Immature natural killer cell (primary cell): ENCODE measurements around the gene SLCO3A1. TPM values are rescaled to one million over a fixed set of nuclear protein-coding genes. Genes with fewer than 3 reads are reported as not detected.

Experiments used
- DNase-seq, 3 donors: peaks; one replicate each; pipeline ENCODE4 v3.0.0; 2022; ENCODE audit warnings: mixed read lengths in 1 of 3
- H3K27ac Mint-ChIP-seq, 6 donors: one replicate each; pipeline ENCODE4 v1.8.0; 2020; ENCODE audit warnings: mixed read lengths in 6 of 6, mild to moderate bottlenecking in 5 of 6, inconsistent platforms in 4 of 6, moderate library complexity in 3 of 6
- H3K27me3 Mint-ChIP-seq, 3 donors: one replicate each; pipeline ENCODE4 v1.8.0; 2020 to 2021; ENCODE audit warnings: low read depth in 3 of 3, mild to moderate bottlenecking in 3 of 3, mixed read lengths in 3 of 3, moderate library complexity in 3 of 3, inconsistent platforms in 1 of 3
- H3K36me3 Mint-ChIP-seq, 3 donors: one replicate each; pipeline ENCODE4 v1.8.0; 2020; ENCODE audit warnings: mixed read lengths in 3 of 3, inconsistent platforms in 2 of 3, mild to moderate bottlenecking in 2 of 3
- H3K4me1 Mint-ChIP-seq, 2 donors: one replicate each; pipeline ENCODE4 v1.8.0; 2020; ENCODE audit warnings: inconsistent platforms in 2 of 2, mild to moderate bottlenecking in 2 of 2, mixed read lengths in 2 of 2, moderate library complexity in 1 of 2
- H3K4me3 Mint-ChIP-seq, 5 donors: one replicate each; pipeline ENCODE4 v1.8.0; 2020; ENCODE audit warnings: mild to moderate bottlenecking in 5 of 5, mixed read lengths in 5 of 5, inconsistent platforms in 3 of 5, moderate library complexity in 3 of 5
- H3K9me3 Mint-ChIP-seq, 6 donors: one replicate each; pipeline ENCODE4 v1.8.0; 2020; ENCODE audit warnings: mild to moderate bottlenecking in 6 of 6, mixed read lengths in 6 of 6, inconsistent platforms in 4 of 6, moderate library complexity in 3 of 6
- polyA plus RNA-seq, 3 donors: library from polyadenylated mRNA; unstranded; fragments of 300-500 nt; fragmentation: Illumina TruSeq; gene quantifications; one replicate each; pipeline ENCODE4 v1.2.3, GENCODE V29; 2021

Gene SLCO3A1
- polyA plus RNA-seq, 3 donors from 2014 or later = 17.0 to 41.3 (median 30.2) TPM

DNA sequence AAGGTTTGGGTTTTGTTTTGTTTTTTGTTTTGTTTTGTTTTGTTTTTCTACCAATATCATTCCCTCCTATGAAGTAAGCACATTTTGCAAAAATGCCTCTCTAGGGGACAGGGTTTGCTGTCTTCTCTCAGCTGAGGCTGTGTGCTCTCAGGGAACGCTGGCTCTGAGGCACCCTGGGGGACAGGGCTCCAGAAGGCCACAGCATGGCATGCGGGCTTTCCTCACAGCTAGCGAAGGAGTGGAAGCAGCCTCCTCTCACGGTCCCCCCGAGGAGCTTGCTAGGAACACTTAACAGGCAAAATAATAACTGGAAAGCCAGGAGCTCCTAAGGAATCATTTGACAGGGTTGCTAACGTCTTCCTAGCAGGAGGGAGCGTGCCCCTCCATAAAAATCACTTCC, 312.5 kb downstream of the SLCO3A1 start:
- DNase-seq = no peak
- Mint-ChIP-seq H3K27ac (no peak overlapping the region), H3K27me3 (no peaks in the 10 kb centered on the region), H3K36me3 (peaks cover 24 to 48% (median 47%) of the 10 kb centered on the region in 3 donors), H3K4me1 (peaks cover 5 to 11% of the 10 kb centered on the region in 2 donors), H3K4me3 (no peak overlapping the region), H3K9me3 (no peaks in the 10 kb centered on the region)

DNA sequence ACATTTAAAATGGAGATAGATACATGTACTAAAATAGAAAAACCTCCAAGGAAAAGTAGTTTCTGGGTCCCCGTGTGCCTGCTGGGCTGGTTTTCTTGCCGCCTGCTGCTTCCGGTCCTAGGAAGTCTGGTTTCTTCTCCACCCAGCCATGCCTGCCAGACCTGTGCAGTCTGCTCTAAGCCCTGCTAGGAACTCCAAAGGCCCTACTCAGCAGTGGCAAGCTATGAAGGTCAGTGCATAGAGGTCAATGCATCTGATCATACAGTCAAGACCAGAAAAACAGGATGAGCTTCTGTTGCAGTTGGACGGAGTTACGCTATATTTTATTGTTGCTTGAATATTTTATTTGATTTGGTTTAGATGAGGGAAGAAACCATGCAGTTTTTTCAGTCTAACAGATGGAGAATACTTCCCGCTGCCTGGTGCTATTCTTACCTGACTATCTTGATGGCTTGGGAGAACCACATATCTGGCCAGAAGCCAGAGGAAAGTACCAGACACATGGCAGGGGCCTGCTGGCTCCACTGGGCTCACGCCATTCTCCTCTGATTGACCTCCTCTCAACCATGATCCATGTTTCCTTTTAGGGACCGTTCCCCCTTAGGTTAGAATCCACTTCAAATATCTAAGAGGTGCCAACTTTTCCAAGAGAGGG, 313.4 kb downstream of the SLCO3A1 start:
- no peak for DNase-seq
- H3K27ac Mint-ChIP-seq = no peak overlapping the region
- peaks cover 0 to 2% of the 10 kb centered on the region in 2 donors for H3K4me1 Mint-ChIP-seq
- H3K36me3 Mint-ChIP-seq = peaks cover 24 to 45% (median 43%) of the 10 kb centered on the region in 3 donors
- H3K27me3 Mint-ChIP-seq = no peaks in the 10 kb centered on the region
- no peaks in the 10 kb centered on the region for H3K9me3 Mint-ChIP-seq
- H3K4me3 Mint-ChIP-seq = no peak overlapping the region

GRCh38 chr15:92167451-92167850, 313.9 kb downstream of the SLCO3A1 start:
- Mint-ChIP-seq H3K27ac (no peak overlapping the region), H3K9me3 (no peaks in the 10 kb centered on the region), H3K27me3 (no peaks in the 10 kb centered on the region), H3K4me3 (no peak overlapping the region), H3K4me1 (no peaks in the 10 kb centered on the region), H3K36me3 (peaks cover 24 to 45% (median 40%) of the 10 kb centered on the region in 3 donors)
- DNase-seq = no peak

- Mint-ChIP-seq H3K9me3 (no peaks in the 10 kb centered on the region), H3K4me3 (no peak overlapping the region), H3K27ac (no peak overlapping the region), H3K27me3 (no peaks in the 10 kb centered on the region), H3K36me3 (peaks cover 21 to 40% (median 39%) of the 10 kb centered on the region in 3 donors), H3K4me1 (no peaks in the 10 kb centered on the region)
- DNase-seq = no peak
Observed at GRCh38 chr15:92168066-92168683, 314.7 kb downstream of the SLCO3A1 start.

DNA sequence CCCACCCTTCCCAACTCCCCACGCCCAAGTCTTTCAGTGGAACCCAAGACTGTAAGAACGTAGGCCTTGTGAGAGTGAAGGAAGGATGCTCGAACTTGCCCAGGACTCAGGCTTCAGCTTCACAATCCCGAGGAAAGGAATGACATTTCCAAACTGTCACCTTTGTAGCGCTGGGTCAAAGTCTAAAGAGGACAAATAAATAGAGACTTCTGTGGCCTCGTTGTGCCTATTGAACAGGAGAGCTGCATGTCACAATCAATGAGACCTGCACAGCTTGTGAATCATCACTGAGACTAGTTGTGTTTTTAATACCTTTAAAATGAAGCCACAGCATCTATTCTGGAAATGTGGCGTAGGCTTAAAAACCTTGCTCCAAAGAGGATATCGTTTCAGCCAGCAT, 317.4 kb downstream of the SLCO3A1 start:
- no peak for DNase-seq
- H3K27ac Mint-ChIP-seq = no peak overlapping the region
- H3K27me3 Mint-ChIP-seq = no peaks in the 10 kb centered on the region
- H3K9me3 Mint-ChIP-seq = no peaks in the 10 kb centered on the region
- no peak overlapping the region for H3K4me3 Mint-ChIP-seq
- no peaks in the 10 kb centered on the region for H3K4me1 Mint-ChIP-seq
- H3K36me3 Mint-ChIP-seq = peaks cover 3 to 19% (median 19%) of the 10 kb centered on the region in 3 donors

- no peak overlapping the region for H3K27ac Mint-ChIP-seq
- DNase-seq = no peak
- H3K4me3 Mint-ChIP-seq = no peak overlapping the region
- no peaks in the 10 kb centered on the region for H3K9me3 Mint-ChIP-seq
- peaks cover 2 to 9% (median 4%) of the 10 kb centered on the region in 3 donors for H3K27me3 Mint-ChIP-seq
- no peaks in the 10 kb centered on the region for H3K4me1 Mint-ChIP-seq
- no peaks in the 10 kb centered on the region for H3K36me3 Mint-ChIP-seq
Observed at GRCh38 chr15:92178911-92179310, 325.4 kb downstream of the SLCO3A1 start.

DNA sequence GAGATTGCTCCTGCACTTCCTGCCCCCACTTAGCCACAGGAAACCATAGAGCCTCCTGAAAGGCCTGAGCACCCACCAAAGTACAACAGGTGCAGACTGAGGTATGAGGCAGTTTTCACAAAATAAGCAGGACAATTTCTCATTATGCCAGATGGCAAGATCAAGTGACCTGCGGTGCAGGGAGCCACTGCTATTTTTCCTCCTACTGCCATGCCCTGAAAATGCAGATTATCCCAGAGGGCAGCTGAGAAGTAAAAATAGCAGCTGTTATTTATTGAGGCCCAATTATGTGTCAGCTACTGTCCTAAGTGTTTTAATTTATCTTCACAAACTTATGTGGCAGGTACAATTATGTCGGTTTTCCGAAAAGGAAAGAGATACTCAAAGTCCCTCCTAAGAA, 330.6 kb downstream of the SLCO3A1 start:
- H3K9me3 Mint-ChIP-seq = no peaks in the 10 kb centered on the region
- H3K4me1 Mint-ChIP-seq = peaks cover 4 to 6% of the 10 kb centered on the region in 2 donors
- H3K27me3 Mint-ChIP-seq = peaks cover 2 to 4% (median 3%) of the 10 kb centered on the region in 3 donors
- H3K4me3 Mint-ChIP-seq = no peak overlapping the region
- no peaks in the 10 kb centered on the region for H3K36me3 Mint-ChIP-seq
- no peak overlapping the region for H3K27ac Mint-ChIP-seq
- DNase-seq = no peak

DNA sequence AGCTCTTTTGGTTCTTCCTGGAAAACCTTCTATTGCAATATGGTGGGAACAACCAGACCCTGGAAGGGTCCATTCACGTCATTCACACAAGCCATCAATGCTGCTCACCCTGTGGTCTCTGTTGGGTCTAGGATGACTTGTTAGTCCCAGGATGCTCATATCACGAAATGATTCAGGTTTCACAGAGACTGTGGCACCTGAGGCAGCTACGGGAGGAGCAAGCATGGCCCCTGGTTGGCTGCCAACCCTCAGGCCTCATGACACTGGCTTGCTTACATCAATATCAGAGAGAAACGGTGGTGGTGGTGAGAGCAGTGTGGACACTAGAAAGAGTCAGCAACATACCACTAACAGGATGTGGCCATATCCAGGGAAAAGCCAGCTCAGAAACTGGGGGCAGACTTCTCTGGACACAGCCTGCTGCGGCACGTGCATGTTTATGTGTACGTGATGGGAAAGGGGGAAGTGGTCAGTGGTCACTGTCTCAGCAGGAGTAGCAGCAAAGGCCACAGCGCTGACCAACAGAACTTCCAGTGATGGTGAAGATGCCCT, 331.2 kb downstream of the SLCO3A1 start:
- H3K9me3 Mint-ChIP-seq = no peaks in the 10 kb centered on the region
- peak; percentile 16 to 23 (median 18) for DNase-seq
- peak overlapping the region in 2 of 6 donors; percentile 32 to 43 for H3K27ac Mint-ChIP-seq

GRCh38 chr15:92187975-92188374, 334.5 kb downstream of the SLCO3A1 start:
- H3K36me3 Mint-ChIP-seq = no peaks in the 10 kb centered on the region
- no peaks in the 10 kb centered on the region for H3K9me3 Mint-ChIP-seq
- no peak for DNase-seq
- peaks cover 4 to 6% of the 10 kb centered on the region in 2 donors for H3K4me1 Mint-ChIP-seq
- H3K27me3 Mint-ChIP-seq = peaks cover 2 to 5% (median 2%) of the 10 kb centered on the region in 3 donors
- H3K27ac Mint-ChIP-seq = no peak overlapping the region
- H3K4me3 Mint-ChIP-seq = no peak overlapping the region

More for the DNA sequence above, 331.2 kb downstream of the SLCO3A1 start:
- Mint-ChIP-seq H3K36me3 (no peaks in the 10 kb centered on the region), H3K27me3 (peaks cover 2 to 4% (median 3%) of the 10 kb centered on the region in 3 donors), H3K4me1 (peaks cover 4 to 6% of the 10 kb centered on the region in 2 donors), H3K4me3 (no peak overlapping the region)

DNA sequence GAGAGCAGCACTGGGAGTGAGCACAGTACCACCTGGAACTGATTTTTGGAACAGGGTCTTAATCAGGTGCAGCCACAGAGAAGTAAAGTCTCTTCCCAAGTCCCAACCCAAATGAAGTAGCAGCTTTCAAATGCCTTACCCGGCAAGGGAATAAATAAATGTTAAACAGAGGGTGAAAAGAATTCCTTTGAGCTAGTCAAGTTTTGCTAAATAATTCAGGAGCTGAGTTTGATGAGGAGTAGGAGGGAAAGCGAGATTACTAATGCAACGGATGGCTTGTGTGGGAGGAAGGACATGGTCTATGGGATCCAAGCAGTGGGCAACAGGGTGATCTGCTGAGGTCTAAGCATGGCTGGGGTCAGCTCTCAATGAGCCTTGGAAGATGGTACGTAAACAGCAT, 335.7 kb downstream of the SLCO3A1 start:
- Mint-ChIP-seq H3K9me3 (no peaks in the 10 kb centered on the region), H3K4me1 (peaks cover 4 to 6% of the 10 kb centered on the region in 2 donors), H3K36me3 (no peaks in the 10 kb centered on the region), H3K27ac (peak overlapping the region in 1 of 6 donors; percentile 6), H3K27me3 (peaks cover 2 to 5% (median 5%) of the 10 kb centered on the region in 3 donors), H3K4me3 (no peak overlapping the region)
- no peak for DNase-seq

- H3K9me3 Mint-ChIP-seq = no peaks in the 10 kb centered on the region
Observed at GRCh38 chr15:92195241-92195640, 341.7 kb downstream of the SLCO3A1 start.

DNA sequence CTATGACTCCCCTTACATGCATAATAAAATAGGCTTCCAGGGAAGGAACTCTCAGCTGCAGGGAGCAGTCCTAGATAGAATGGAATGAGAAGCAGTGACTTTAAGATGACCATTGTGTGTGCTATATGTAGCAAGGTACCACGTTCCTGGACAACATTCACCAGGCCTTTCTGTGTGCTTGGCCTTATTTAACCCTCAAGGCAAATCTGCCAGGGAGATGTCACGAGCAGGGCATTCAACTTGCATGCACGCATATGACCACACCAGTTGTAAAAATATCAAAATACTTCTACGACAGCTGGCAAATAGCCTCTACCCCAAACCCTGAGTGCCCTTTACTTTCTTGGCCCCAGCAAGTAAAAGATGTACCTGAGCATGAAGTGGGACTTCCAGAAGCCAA, 342.8 kb downstream of the SLCO3A1 start:
- H3K27me3 Mint-ChIP-seq = peaks cover 1 to 13% (median 6%) of the 10 kb centered on the region in 3 donors
- no peaks in the 10 kb centered on the region for H3K36me3 Mint-ChIP-seq
- H3K4me3 Mint-ChIP-seq = no peak overlapping the region
- H3K9me3 Mint-ChIP-seq = no peaks in the 10 kb centered on the region
- H3K4me1 Mint-ChIP-seq = no peaks in the 10 kb centered on the region
- no peak overlapping the region for H3K27ac Mint-ChIP-seq
- DNase-seq = no peak

More at GRCh38 chr15:92195241-92195640, 341.7 kb downstream of the SLCO3A1 start:
- Mint-ChIP-seq H3K4me3 (no peak overlapping the region), H3K27me3 (peaks cover 1 to 9% (median 6%) of the 10 kb centered on the region in 3 donors), H3K27ac (no peak overlapping the region), H3K36me3 (no peaks in the 10 kb centered on the region), H3K4me1 (no peaks in the 10 kb centered on the region)
- no peak for DNase-seq

GRCh38 chr15:92197746-92198145, 344.2 kb downstream of the SLCO3A1 start:
- no peak overlapping the region for H3K27ac Mint-ChIP-seq
- no peak for DNase-seq
- H3K36me3 Mint-ChIP-seq = no peaks in the 10 kb centered on the region
- no peak overlapping the region for H3K4me3 Mint-ChIP-seq
- no peaks in the 10 kb centered on the region for H3K4me1 Mint-ChIP-seq
- no peaks in the 10 kb centered on the region for H3K9me3 Mint-ChIP-seq
- peaks cover 1 to 8% (median 7%) of the 10 kb centered on the region in 3 donors for H3K27me3 Mint-ChIP-seq

DNA sequence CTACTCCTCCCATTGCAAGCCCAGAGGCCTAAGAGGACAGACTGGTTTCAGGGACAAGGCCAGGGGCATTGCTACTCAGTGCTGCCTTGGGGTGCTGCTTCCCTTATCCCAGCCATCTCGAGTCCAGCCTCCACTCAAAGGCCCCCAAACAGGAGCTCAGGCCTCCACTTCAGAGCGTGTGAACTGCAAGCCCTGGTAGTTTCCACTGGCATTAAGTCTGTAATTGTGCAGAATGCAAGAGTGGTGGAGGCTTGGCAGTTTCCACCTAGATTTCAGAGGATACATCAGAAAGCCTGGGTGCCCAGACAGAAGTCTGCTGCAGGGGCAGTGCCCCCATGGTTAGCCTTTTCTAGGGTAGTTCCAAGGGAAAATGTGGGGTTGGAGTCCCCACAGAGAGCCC, 347.4 kb downstream of the SLCO3A1 start:
- Mint-ChIP-seq H3K9me3 (no peaks in the 10 kb centered on the region), H3K4me3 (no peak overlapping the region), H3K27me3 (peaks cover 3 to 12% (median 7%) of the 10 kb centered on the region in 3 donors), H3K27ac (no peak overlapping the region), H3K36me3 (no peaks in the 10 kb centered on the region), H3K4me1 (no peaks in the 10 kb centered on the region)
- DNase-seq = no peak
